Measurements from ENCODE around the gene PRPSAP1.
"Not testable (repeated sequence)": the region's sequence is repeated elsewhere in the genome, so short reads cannot be mapped to it uniquely, and the experiment has no call there.

Gene PRPSAP1

GRCh38 chr17:76270127-76270592 is 83.6 kb downstream of the PRPSAP1 start:
- H3K4me3 ChIP-seq (ENCODE audit: low read depth, low read length), result no peak overlapping the region
- TF ChIP-seq MYC (IDR thresholded peaks at IDR 0.05; ENCODE audit: low read depth, low read length) (no peak), CTCF (IDR thresholded peaks at IDR 0.05; ENCODE audit: low read depth, low read length) (no peak), POLR2A (IDR thresholded peaks at IDR 0.05; ENCODE audit: extremely low read depth, insufficient read length) (no peak), MAX (IDR thresholded peaks at IDR 0.05; ENCODE audit: low read depth, low read length) (no peak)
- DNase-seq (ENCODE audit: low read depth), result no peak

GRCh38 chr17:76268991-76269981 is 84.4 kb downstream of the PRPSAP1 start:
- no peak overlapping the region for H3K4me3 ChIP-seq (ENCODE audit: low read depth, low read length)
- TF ChIP-seq CTCF (IDR thresholded peaks at IDR 0.05; ENCODE audit: low read depth, low read length) (no peak), MYC (IDR thresholded peaks at IDR 0.05; ENCODE audit: low read depth, low read length) (no peak), POLR2A (IDR thresholded peaks at IDR 0.05; ENCODE audit: extremely low read depth, insufficient read length) (no peak), MAX (IDR thresholded peaks at IDR 0.05; ENCODE audit: low read depth, low read length) (no peak)
- no peak for DNase-seq (ENCODE audit: low read depth)

GRCh38 chr17:76268015-76268749 is 85.5 kb downstream of the PRPSAP1 start:
- peak; percentile 95 for DNase-seq (ENCODE audit: low read depth)
- TF ChIP-seq POLR2A (IDR thresholded peaks at IDR 0.05; ENCODE audit: extremely low read depth, insufficient read length), result peak; percentile 37
- peak; percentile 81 for TF ChIP-seq MAX (IDR thresholded peaks at IDR 0.05; ENCODE audit: low read depth, low read length)
- no peak for TF ChIP-seq CTCF (IDR thresholded peaks at IDR 0.05; ENCODE audit: low read depth, low read length)
- peak; percentile 94 for TF ChIP-seq MYC (IDR thresholded peaks at IDR 0.05; ENCODE audit: low read depth, low read length)
- H3K4me3 ChIP-seq (ENCODE audit: low read depth, low read length), result peak overlapping the region; percentile 50

GRCh38 chr17:76267581-76268001 is 86.1 kb downstream of the PRPSAP1 start:
- H3K4me3 ChIP-seq (ENCODE audit: low read depth, low read length), result peak overlapping the region; percentile 50
- not testable (repeated sequence) for DNase-seq (ENCODE audit: low read depth)

- TF ChIP-seq MAX (IDR thresholded peaks at IDR 0.05; ENCODE audit: low read depth, low read length), result no peak
- TF ChIP-seq CTCF (IDR thresholded peaks at IDR 0.05; ENCODE audit: low read depth, low read length), result no peak
- no peak for TF ChIP-seq POLR2A (IDR thresholded peaks at IDR 0.05; ENCODE audit: extremely low read depth, insufficient read length)
- TF ChIP-seq MYC (IDR thresholded peaks at IDR 0.05; ENCODE audit: low read depth, low read length), result no peak
- H3K4me3 ChIP-seq (ENCODE audit: low read depth, low read length), result peak overlapping the region; percentile 85
- no peak for DNase-seq (ENCODE audit: low read depth)
Observed at GRCh38 chr17:76267051-76267576, 86.6 kb downstream of the PRPSAP1 start.

Measured in NB4 (cell line).